ENCODE data around the gene TCAP. TPM values are rescaled to one million over a fixed set of nuclear protein-coding genes. Genes with fewer than 3 reads are reported as not detected.

TCAP gene
- polyA plus RNA-seq, 1 experiment, result 0.12 TPM

GRCh38 chr17:39638317-39638716 lies 26.8 kb upstream of the TCAP start:
- H3K9me3 ChIP-seq (ENCODE audit: control insufficient read depth, insufficient read depth, low read length), result no peaks in the 10 kb centered on the region
- H3K4me3 ChIP-seq (ENCODE audit: low read depth, low read length), result peak overlapping the region; percentile 92
- CTCF ChIA-PET, result interaction anchor here (0.8 to 5.8 kb wide), 5 partner anchors 10 to 17 kb away, joined by 3 to 28 read pairs (median 6); no protein-coding TSS in a partner anchor
- TF ChIP-seq CTCF (IDR thresholded peaks at IDR 0.05; ENCODE audit: low read depth, low read length), result no peak
- no peak overlapping the region for H3K27ac ChIP-seq (ENCODE audit: low read depth, low read length)
- DNase-seq (ENCODE audit: low read depth, low spot score), result no peak
- POLR2A ChIA-PET, result no interaction called here
- peaks cover under 1% of the 10 kb centered on the region for H3K27me3 ChIP-seq (ENCODE audit: control insufficient read depth, insufficient read depth, low read length)

GRCh38 chr17:39639043-39639442 lies 26.1 kb upstream of the TCAP start:
- ChIA-PET POLR2A (no interaction called here), CTCF (interaction anchor here (1.0 to 5.8 kb wide), 4 partner anchors 11 to 18 kb away, joined by 3 to 28 read pairs (median 8); no protein-coding TSS in a partner anchor)
- no peak overlapping the region for H3K27ac ChIP-seq (ENCODE audit: low read depth, low read length)
- H3K27me3 ChIP-seq (ENCODE audit: control insufficient read depth, insufficient read depth, low read length), result no peaks in the 10 kb centered on the region
- H3K9me3 ChIP-seq (ENCODE audit: control insufficient read depth, insufficient read depth, low read length), result no peaks in the 10 kb centered on the region
- no peak for TF ChIP-seq CTCF (IDR thresholded peaks at IDR 0.05; ENCODE audit: low read depth, low read length)
- no peak overlapping the region for H3K4me3 ChIP-seq (ENCODE audit: low read depth, low read length)
- DNase-seq (ENCODE audit: low read depth, low spot score), result no peak

- ChIA-PET CTCF (interaction anchor here (1.0 to 5.8 kb wide), 4 partner anchors 12 to 19 kb away, joined by 3 to 28 read pairs (median 8); no protein-coding TSS in a partner anchor), POLR2A (interaction anchor here (1.0 kb wide), 1 partner anchor 10 kb away, joined by 3 read pairs; no protein-coding TSS in a partner anchor)
- H3K4me3 ChIP-seq (ENCODE audit: low read depth, low read length), result no peak overlapping the region
- no peaks in the 10 kb centered on the region for H3K27me3 ChIP-seq (ENCODE audit: control insufficient read depth, insufficient read depth, low read length)
- no peak for DNase-seq (ENCODE audit: low read depth, low spot score)
- no peaks in the 10 kb centered on the region for H3K9me3 ChIP-seq (ENCODE audit: control insufficient read depth, insufficient read depth, low read length)
- no peak overlapping the region for H3K27ac ChIP-seq (ENCODE audit: low read depth, low read length)
- TF ChIP-seq CTCF (IDR thresholded peaks at IDR 0.05; ENCODE audit: low read depth, low read length), result no peak
Measured at GRCh38 chr17:39639566-39640458, 25.3 kb upstream of the TCAP start.

- H3K27me3 ChIP-seq (ENCODE audit: control insufficient read depth, insufficient read depth, low read length), result no peaks in the 10 kb centered on the region
- H3K27ac ChIP-seq (ENCODE audit: low read depth, low read length), result no peak overlapping the region
- H3K4me3 ChIP-seq (ENCODE audit: low read depth, low read length), result no peak overlapping the region
- ChIA-PET CTCF (interaction anchor here (1.4 to 5.8 kb wide), 3 partner anchors 13 to 20 kb away, joined by 3 to 28 read pairs (median 12); no protein-coding TSS in a partner anchor), POLR2A (interaction anchor here (1.0 kb wide), 1 partner anchor 10 kb away, joined by 3 read pairs; no protein-coding TSS in a partner anchor)
- H3K9me3 ChIP-seq (ENCODE audit: control insufficient read depth, insufficient read depth, low read length), result no peaks in the 10 kb centered on the region
- no peak for DNase-seq (ENCODE audit: low read depth, low spot score)
- no peak for TF ChIP-seq CTCF (IDR thresholded peaks at IDR 0.05; ENCODE audit: low read depth, low read length)
Measured at GRCh38 chr17:39640591-39641031, 24.5 kb upstream of the TCAP start.

GRCh38 chr17:39641097-39641496 lies 24.1 kb upstream of the TCAP start:
- H3K4me3 ChIP-seq (ENCODE audit: low read depth, low read length), result no peak overlapping the region
- POLR2A ChIA-PET, result interaction anchor here (1.0 kb wide), 1 partner anchor 9 kb away, joined by 3 read pairs; no protein-coding TSS in a partner anchor
- H3K27ac ChIP-seq (ENCODE audit: low read depth, low read length), result no peak overlapping the region
- no peaks in the 10 kb centered on the region for H3K9me3 ChIP-seq (ENCODE audit: control insufficient read depth, insufficient read depth, low read length)
- no peak for TF ChIP-seq CTCF (IDR thresholded peaks at IDR 0.05; ENCODE audit: low read depth, low read length)
- CTCF ChIA-PET, result interaction anchor here (1.4 to 5.8 kb wide), 2 partner anchors 13 to 20 kb away, joined by 3 to 28 read pairs; no protein-coding TSS in a partner anchor
- no peak for DNase-seq (ENCODE audit: low read depth, low spot score)
- H3K27me3 ChIP-seq (ENCODE audit: control insufficient read depth, insufficient read depth, low read length), result no peaks in the 10 kb centered on the region
